ENCODE measurements around the gene ZNF207. TPM values are rescaled to one million over a fixed set of nuclear protein-coding genes. Genes with fewer than 3 reads are reported as not detected.
A peak's percentile ranks its signal among the peaks of the same experiment; 100 is the strongest.

ZNF207 gene
- total and polyA plus RNA-seq, 9 of the 15 experiments (the other 6 are each of a cell fraction or from before 2014, with no cell fraction given): 123 to 370 (median 250) TPM

DNA sequence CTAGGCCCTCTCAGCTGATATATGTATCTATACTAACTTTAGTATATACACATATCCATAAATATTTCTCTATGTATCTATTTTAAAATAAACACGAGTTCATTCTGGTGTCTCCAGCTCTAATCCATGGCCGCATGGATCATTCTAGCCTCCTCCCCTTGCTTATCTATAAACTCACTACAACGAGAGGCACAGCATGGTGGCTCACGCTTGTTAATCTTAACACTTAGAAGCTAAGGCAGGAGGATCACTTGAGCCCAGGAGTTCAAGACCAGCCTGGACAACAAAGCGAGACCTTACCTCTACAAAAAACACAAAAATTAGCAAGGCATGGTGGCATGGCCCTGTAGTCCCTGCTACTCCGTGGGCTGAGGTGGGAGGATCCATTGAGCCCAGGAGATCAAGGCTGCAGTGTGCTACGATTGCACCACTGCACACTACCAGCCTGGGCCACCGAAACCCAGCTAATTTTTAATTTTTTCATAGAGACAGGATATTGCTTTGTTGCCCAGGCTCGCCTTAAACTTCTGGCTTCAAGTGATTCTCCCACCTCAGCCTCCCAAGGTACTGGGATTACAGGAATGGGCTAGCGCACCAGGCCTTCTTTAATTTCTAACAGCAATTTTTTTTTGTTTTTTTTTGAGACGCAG is 3.9 kb upstream of the ZNF207 start (continued):
- TF ChIP-seq NR0B1 (IDR thresholded peaks at IDR 0.05; ENCODE audit: partially characterized antibody) (no peak), RAD21 (CRISPR knock-in tag; conservative IDR thresholded peaks at IDR 0.05 in 1 of 2, IDR thresholded peaks at IDR 0.05 in 1 of 2) (no peak), L3MBTL2 (IDR thresholded peaks at IDR 0.05) (peak; percentile 67), KHSRP (IDR thresholded peaks at IDR 0.05) (no peak), JUNB (CRISPR knock-in tag; conservative IDR thresholded peaks at IDR 0.05) (no peak), TOE1 (IDR thresholded peaks at IDR 0.05; ENCODE audit: borderline replicate concordance) (no peak), TOE1 (CRISPR knock-in tag; IDR thresholded peaks at IDR 0.05; ENCODE audit: borderline replicate concordance, low read depth) (no peak), CHD2 (IDR thresholded peaks at IDR 0.05; ENCODE audit: low read depth, low read length) (no peak), ZBED1 (IDR thresholded peaks at IDR 0.05) (no peak), KLF1 (tag; IDR thresholded peaks at IDR 0.05) (no peak), ZNF232 (CRISPR knock-in tag; IDR thresholded peaks at IDR 0.05) (no peak), PHB2 (IDR thresholded peaks at IDR 0.05; ENCODE audit: low read depth) (no peak), USF1 (CRISPR knock-in tag; IDR thresholded peaks at IDR 0.05) (no peak), CREM (IDR thresholded peaks at IDR 0.05; ENCODE audit: low read depth) (no peak), POLR3G (IDR thresholded peaks at IDR 0.05; ENCODE audit: extremely low read depth, insufficient read length, insufficient replicate concordance) (no peak), ZNF12 (CRISPR knock-in tag; IDR thresholded peaks at IDR 0.05) (no peak)
- TF ChIP-seq, protein P1, sequence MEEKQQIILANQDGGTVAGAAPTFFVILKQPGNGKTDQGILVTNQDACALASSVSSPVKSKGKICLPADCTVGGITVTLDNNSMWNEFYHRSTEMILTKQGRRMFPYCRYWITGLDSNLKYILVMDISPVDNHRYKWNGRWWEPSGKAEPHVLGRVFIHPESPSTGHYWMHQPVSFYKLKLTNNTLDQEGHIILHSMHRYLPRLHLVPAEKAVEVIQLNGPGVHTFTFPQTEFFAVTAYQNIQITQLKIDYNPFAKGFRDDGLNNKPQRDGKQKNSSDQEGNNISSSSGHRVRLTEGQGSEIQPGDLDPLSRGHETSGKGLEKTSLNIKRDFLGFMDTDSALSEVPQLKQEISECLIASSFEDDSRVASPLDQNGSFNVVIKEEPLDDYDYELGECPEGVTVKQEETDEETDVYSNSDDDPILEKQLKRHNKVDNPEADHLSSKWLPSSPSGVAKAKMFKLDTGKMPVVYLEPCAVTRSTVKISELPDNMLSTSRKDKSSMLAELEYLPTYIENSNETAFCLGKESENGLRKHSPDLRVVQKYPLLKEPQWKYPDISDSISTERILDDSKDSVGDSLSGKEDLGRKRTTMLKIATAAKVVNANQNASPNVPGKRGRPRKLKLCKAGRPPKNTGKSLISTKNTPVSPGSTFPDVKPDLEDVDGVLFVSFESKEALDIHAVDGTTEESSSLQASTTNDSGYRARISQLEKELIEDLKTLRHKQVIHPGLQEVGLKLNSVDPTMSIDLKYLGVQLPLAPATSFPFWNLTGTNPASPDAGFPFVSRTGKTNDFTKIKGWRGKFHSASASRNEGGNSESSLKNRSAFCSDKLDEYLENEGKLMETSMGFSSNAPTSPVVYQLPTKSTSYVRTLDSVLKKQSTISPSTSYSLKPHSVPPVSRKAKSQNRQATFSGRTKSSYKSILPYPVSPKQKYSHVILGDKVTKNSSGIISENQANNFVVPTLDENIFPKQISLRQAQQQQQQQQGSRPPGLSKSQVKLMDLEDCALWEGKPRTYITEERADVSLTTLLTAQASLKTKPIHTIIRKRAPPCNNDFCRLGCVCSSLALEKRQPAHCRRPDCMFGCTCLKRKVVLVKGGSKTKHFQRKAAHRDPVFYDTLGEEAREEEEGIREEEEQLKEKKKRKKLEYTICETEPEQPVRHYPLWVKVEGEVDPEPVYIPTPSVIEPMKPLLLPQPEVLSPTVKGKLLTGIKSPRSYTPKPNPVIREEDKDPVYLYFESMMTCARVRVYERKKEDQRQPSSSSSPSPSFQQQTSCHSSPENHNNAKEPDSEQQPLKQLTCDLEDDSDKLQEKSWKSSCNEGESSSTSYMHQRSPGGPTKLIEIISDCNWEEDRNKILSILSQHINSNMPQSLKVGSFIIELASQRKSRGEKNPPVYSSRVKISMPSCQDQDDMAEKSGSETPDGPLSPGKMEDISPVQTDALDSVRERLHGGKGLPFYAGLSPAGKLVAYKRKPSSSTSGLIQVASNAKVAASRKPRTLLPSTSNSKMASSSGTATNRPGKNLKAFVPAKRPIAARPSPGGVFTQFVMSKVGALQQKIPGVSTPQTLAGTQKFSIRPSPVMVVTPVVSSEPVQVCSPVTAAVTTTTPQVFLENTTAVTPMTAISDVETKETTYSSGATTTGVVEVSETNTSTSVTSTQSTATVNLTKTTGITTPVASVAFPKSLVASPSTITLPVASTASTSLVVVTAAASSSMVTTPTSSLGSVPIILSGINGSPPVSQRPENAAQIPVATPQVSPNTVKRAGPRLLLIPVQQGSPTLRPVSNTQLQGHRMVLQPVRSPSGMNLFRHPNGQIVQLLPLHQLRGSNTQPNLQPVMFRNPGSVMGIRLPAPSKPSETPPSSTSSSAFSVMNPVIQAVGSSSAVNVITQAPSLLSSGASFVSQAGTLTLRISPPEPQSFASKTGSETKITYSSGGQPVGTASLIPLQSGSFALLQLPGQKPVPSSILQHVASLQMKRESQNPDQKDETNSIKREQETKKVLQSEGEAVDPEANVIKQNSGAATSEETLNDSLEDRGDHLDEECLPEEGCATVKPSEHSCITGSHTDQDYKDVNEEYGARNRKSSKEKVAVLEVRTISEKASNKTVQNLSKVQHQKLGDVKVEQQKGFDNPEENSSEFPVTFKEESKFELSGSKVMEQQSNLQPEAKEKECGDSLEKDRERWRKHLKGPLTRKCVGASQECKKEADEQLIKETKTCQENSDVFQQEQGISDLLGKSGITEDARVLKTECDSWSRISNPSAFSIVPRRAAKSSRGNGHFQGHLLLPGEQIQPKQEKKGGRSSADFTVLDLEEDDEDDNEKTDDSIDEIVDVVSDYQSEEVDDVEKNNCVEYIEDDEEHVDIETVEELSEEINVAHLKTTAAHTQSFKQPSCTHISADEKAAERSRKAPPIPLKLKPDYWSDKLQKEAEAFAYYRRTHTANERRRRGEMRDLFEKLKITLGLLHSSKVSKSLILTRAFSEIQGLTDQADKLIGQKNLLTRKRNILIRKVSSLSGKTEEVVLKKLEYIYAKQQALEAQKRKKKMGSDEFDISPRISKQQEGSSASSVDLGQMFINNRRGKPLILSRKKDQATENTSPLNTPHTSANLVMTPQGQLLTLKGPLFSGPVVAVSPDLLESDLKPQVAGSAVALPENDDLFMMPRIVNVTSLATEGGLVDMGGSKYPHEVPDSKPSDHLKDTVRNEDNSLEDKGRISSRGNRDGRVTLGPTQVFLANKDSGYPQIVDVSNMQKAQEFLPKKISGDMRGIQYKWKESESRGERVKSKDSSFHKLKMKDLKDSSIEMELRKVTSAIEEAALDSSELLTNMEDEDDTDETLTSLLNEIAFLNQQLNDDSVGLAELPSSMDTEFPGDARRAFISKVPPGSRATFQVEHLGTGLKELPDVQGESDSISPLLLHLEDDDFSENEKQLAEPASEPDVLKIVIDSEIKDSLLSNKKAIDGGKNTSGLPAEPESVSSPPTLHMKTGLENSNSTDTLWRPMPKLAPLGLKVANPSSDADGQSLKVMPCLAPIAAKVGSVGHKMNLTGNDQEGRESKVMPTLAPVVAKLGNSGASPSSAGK (IDR thresholded peaks at IDR 0.05): peak; percentile 69
